MM.1S (cell line): ENCODE measurements around the gene RNU2-63P.
"Not testable (repeated sequence)": the region's sequence is repeated elsewhere in the genome, so short reads cannot be mapped to it uniquely, and the experiment has no call there.

Experiments used
- DNase-seq: peaks from one replicate; pipeline ENCODE4 v3.0.0-alpha.2; 2015
- H2AFZ ChIP-seq: fragments of 300-600 bp; sonication (generic); 2 replicates; pipeline ENCODE4 v1.6.0; 2016; ENCODE audit warnings: antibody characterized with exemption, low read length
- H3F3A ChIP-seq: fragments of 300-600 bp; sonication (generic); 2 replicates; pipeline ENCODE4 v1.6.1; 2016; ENCODE audit warnings: mild to moderate bottlenecking, antibody characterized with exemption, low read length, moderate library complexity, mixed read lengths; ENCODE audit not compliant: insufficient read depth
- H3K27ac ChIP-seq: fragments of 300-600 bp; sonication (generic); 2 replicates; pipeline ENCODE4 v1.5.1; 2016; ENCODE audit warnings: mild to moderate bottlenecking, low read length
- H3K27me3 ChIP-seq: fragments of 300-600 bp; sonication (generic); replicated peaks from 2 replicates; pipeline ENCODE4 v1.6.0; 2016; ENCODE audit warnings: low read length; ENCODE audit not compliant: insufficient read depth
- H3K36me3 ChIP-seq: fragments of 300-600 bp; sonication (generic); replicated peaks from 2 replicates; pipeline ENCODE4 v1.6.1; 2016; ENCODE audit warnings: mild to moderate bottlenecking, low read length, mixed read lengths; ENCODE audit not compliant: insufficient read depth
- H3K4me1 ChIP-seq: fragments of 300-600 bp; sonication (generic); 2 replicates; pipeline ENCODE4 v1.6.1; 2016; ENCODE audit warnings: low read length, mixed read lengths
- H3K4me2 ChIP-seq: fragments of 300-600 bp; sonication (generic); 2 replicates; pipeline ENCODE4 v1.6.0; 2016; ENCODE audit warnings: low read depth, low read length
- H3K4me3 ChIP-seq: fragments of 300-600 bp; sonication (generic); 2 replicates; pipeline ENCODE4 v1.5.1; 2016; ENCODE audit warnings: low read length, mixed read lengths
- H3K79me2 ChIP-seq: fragments of 300-600 bp; sonication (generic); 2 replicates; pipeline ENCODE4 v1.6.1; 2016; ENCODE audit warnings: mixed run types, low read length, mixed read lengths
- H3K9ac ChIP-seq: fragments of 300-600 bp; sonication (generic); 2 replicates; pipeline ENCODE4 v1.6.1; 2016; ENCODE audit warnings: low read length, mixed read lengths
- H3K9me2 ChIP-seq: fragments of 300-600 bp; sonication (generic); replicated peaks from 2 replicates; pipeline ENCODE4 v1.6.1; 2016; ENCODE audit warnings: mild to moderate bottlenecking, low read length, mixed read lengths; ENCODE audit not compliant: insufficient read depth
- H3K9me3 ChIP-seq: fragments of 300-600 bp; sonication (generic); replicated peaks from 2 replicates; pipeline ENCODE4 v1.6.1; 2016; ENCODE audit warnings: mild to moderate bottlenecking, low read length, mixed read lengths; ENCODE audit not compliant: insufficient read depth
- H4K20me1 ChIP-seq: fragments of 300-600 bp; sonication (generic); 2 replicates; pipeline ENCODE4 v1.6.1; 2016; ENCODE audit warnings: mild to moderate bottlenecking, low read length, moderate library complexity, mixed read lengths; ENCODE audit not compliant: insufficient read depth

The RNU2-63P gene

GRCh38 chr2:87987473-87987872 is 28.9 kb downstream of the RNU2-63P start:
- H3K4me3 ChIP-seq, DNase-seq, H3K27ac ChIP-seq, H3K27me3 ChIP-seq, H3F3A ChIP-seq, H3K9ac ChIP-seq, H3K9me2 ChIP-seq, H4K20me1 ChIP-seq, H3K79me2 ChIP-seq, H3K4me2 ChIP-seq, H2AFZ ChIP-seq, H3K4me1 ChIP-seq, H3K36me3 ChIP-seq, H3K9me3 ChIP-seq: not testable (repeated sequence)

DNA sequence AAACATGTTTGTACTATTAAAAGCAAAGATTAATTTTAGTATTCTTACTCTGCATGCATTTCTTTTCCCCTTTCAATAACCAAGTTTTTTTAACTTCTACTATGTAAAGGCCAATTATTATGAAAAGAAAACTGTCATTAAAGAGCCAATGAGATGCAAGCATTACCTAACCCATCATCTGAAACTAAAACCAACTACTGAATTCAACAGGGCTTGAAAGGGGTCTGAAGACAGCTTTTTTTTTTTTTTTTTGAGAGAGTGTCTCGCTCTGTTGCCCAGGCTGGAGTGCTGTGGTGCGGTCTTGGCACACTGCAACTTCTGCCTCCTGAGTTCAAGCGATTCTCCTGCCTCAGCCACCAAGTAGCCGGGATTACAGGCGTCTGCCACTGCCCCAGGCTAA is 30.4 kb downstream of the RNU2-63P start:
- not testable (repeated sequence) for H3K27ac ChIP-seq

DNA sequence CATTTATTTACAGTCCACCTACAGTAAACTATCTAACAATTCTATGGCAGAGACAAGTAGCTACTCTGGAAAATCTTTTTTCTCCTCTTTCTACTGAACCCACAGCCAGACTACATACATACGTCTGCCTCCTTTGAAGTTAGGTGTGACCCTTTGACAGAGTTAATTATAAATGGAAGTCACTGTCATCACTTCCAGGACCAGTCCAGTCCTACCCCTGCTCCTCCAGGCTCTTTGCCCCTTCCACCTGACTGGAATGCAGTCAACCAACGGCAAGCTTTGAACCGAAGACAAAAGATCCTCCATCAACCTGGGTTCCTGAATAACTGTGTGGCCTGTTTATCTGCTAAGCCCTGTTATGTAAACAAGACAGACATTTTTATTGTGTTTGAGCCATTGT is 35.2 kb downstream of the RNU2-63P start:
- H3F3A ChIP-seq, H4K20me1 ChIP-seq, DNase-seq, H3K4me1 ChIP-seq, H3K27me3 ChIP-seq, H3K9me2 ChIP-seq, H3K4me2 ChIP-seq, H3K9me3 ChIP-seq, H3K27ac ChIP-seq, H3K36me3 ChIP-seq, H3K9ac ChIP-seq, H3K4me3 ChIP-seq, H3K79me2 ChIP-seq, H2AFZ ChIP-seq: not testable (repeated sequence)

More for the DNA sequence above, 30.4 kb downstream of the RNU2-63P start:
- not testable (repeated sequence) for H3K9me3 ChIP-seq, DNase-seq, H3K9me2 ChIP-seq, H2AFZ ChIP-seq, H3K36me3 ChIP-seq, H3K4me3 ChIP-seq, H3K79me2 ChIP-seq, H3K27me3 ChIP-seq, H3K9ac ChIP-seq, H3F3A ChIP-seq, H3K4me2 ChIP-seq, H4K20me1 ChIP-seq, H3K4me1 ChIP-seq

- not testable (repeated sequence) for DNase-seq, H3K79me2 ChIP-seq, H3K4me3 ChIP-seq, H4K20me1 ChIP-seq, H3K9ac ChIP-seq, H3F3A ChIP-seq, H3K27me3 ChIP-seq, H3K9me3 ChIP-seq, H3K4me1 ChIP-seq, H3K4me2 ChIP-seq, H3K36me3 ChIP-seq, H2AFZ ChIP-seq, H3K27ac ChIP-seq, H3K9me2 ChIP-seq
These were observed 44.0 kb downstream of the RNU2-63P start for GRCh38 chr2:87972385-87972784.
